Hepatocyte (in vitro differentiated cells): ENCODE measurements around the gene DUSP15. TPM values are rescaled to one million over a fixed set of nuclear protein-coding genes. Genes with fewer than 3 reads are reported as not detected.

Experiments
- DNase-seq: peaks from one replicate; pipeline ENCODE4 v3.0.0-alpha.2; 2016; ENCODE audit warnings: low spot score
- H2AFZ ChIP-seq: fragments of 200-600 bp; sonication (generic); 2 replicates; pipeline ENCODE4 v1.6.0; 2016; ENCODE audit warnings: antibody characterized with exemption, mild to moderate bottlenecking
- H3K27ac ChIP-seq: fragments of 200-600 bp; sonication (generic); 2 replicates; pipeline ENCODE4 v1.5.1; 2016; ENCODE audit warnings: mild to moderate bottlenecking
- H3K27me3 ChIP-seq: fragments of 200-600 bp; sonication (generic); 2 replicates; pipeline ENCODE4 v1.6.1; 2016
- H3K36me3 ChIP-seq: fragments of 200-600 bp; sonication (generic); replicated peaks from 2 replicates; pipeline ENCODE4 v1.5.1; 2016; ENCODE audit warnings: low read depth; ENCODE audit not compliant: insufficient read depth
- H3K4me1 ChIP-seq: fragments of 200-600 bp; sonication (generic); 2 replicates; pipeline ENCODE4 v1.5.1; 2016; ENCODE audit warnings: mild to moderate bottlenecking, moderate library complexity; ENCODE audit not compliant: insufficient read depth
- H3K4me2 ChIP-seq: fragments of 200-600 bp; sonication (generic); 2 replicates; pipeline ENCODE4 v1.6.0; 2016
- H3K4me3 ChIP-seq: fragments of 200-600 bp; sonication (generic); 2 replicates; pipeline ENCODE4 v1.5.1; 2016; ENCODE audit warnings: mild to moderate bottlenecking
- H3K79me2 ChIP-seq: fragments of 200-600 bp; sonication (generic); 2 replicates; pipeline ENCODE4 v1.6.0; 2017; ENCODE audit warnings: mild to moderate bottlenecking
- H3K9me2 ChIP-seq: fragments of 200-600 bp; sonication (generic); replicated peaks from 2 replicates; pipeline ENCODE4 v1.6.0; 2017; ENCODE audit warnings: mild to moderate bottlenecking; ENCODE audit not compliant: insufficient read depth
- H3K9me3 ChIP-seq: fragments of 200-600 bp; sonication (generic); 2 replicates; pipeline ENCODE4 v1.5.1; 2016; ENCODE audit warnings: low read depth, mild to moderate bottlenecking
- H4K20me1 ChIP-seq: fragments of 200-600 bp; sonication (generic); 2 replicates; pipeline ENCODE4 v1.6.0; 2016; ENCODE audit warnings: mild to moderate bottlenecking; ENCODE audit not compliant: insufficient read depth, poor library complexity, severe bottlenecking
- CTCF ChIP-seq: fragments of 200-600 bp; sonication (generic); IDR thresholded peaks from 2 replicates; pipeline ENCODE4 v1.5.1; 2016; ENCODE audit warnings: antibody characterized with exemption, mild to moderate bottlenecking; ENCODE audit not compliant: poor library complexity
- EZH2 ChIP-seq: fragments of 200-600 bp; sonication (generic); IDR thresholded peaks from 2 replicates; pipeline ENCODE4 v1.6.1; 2016; ENCODE audit warnings: antibody characterized with exemption, mild to moderate bottlenecking, borderline replicate concordance
- EZH2phosphoT487 ChIP-seq: fragments of 200-600 bp; sonication (generic); IDR thresholded peaks from one replicate; pipeline ENCODE4 v1.6.1; 2018; ENCODE audit warnings: antibody characterized with exemption, mild to moderate bottlenecking, low read depth, moderate library complexity; ENCODE audit not compliant: unreplicated experiment, severe bottlenecking
- WGBS: methylation state at CpG from one replicate; pipeline ENCODE4 v1.1.6; 2016; ENCODE audit warnings: low lambda C conversion rate; ENCODE audit errors: missing lambda C conversion rate; 5-methylcytosine and 5-hydroxymethylcytosine counted together
- polyA plus RNA-seq: library from polyadenylated mRNA; unstranded; fragments of >200 nt; fragmentation: Nextera tagmentation; extraction: Ambion mirVana; gene quantifications from 2 replicates; pipeline ENCODE4 v1.2.1, GENCODE V29; 2016
- total RNA-seq: library from RNA; depleted of rRNA; stranded (reverse); fragments of >200 nt; gene quantifications from 2 replicates; pipeline ENCODE4 v1.2.3, GENCODE V29; 2014

The DUSP15 gene
- total and polyA plus RNA-seq, 2 experiments from 2014 or later: 10.2 to 23.0 TPM

DNA sequence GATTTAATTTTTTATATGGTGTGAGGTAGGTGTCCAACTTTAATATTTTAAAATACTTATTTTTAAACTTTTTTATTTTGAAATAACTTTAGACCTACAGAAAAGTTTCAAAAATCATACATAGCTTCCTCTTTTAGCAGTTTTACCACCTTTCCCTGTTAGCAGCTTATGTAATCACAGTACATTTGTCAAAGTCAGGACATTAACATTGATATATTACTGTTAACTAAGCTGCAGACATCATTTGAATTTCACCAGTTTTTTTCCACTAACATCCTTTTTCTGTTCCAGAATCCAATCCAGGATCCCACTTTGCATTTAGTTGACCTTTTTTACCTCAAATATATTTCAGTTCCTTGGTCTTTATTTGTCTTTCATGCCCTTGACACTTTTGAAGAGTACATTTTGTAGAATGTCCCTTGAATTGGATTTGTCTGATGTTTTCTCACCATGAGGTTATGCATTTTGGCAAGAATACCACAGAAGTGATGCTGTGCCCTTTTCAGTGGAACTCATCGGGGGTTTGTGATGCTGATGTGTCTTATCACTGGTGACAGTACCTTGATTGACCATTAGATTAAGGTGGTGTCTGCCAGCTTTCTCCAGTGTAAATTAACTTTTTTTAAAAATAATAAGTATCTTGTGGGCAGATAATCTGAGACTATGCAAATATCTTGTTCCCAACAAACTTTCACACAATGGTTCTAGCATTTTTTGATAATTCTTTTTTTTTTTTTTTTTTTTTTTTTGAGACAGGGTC is 33.5 kb upstream of the DUSP15 start:
- H3K4me1 ChIP-seq: no peaks in the 10 kb centered on the region
- H3K4me3 ChIP-seq: no peak overlapping the region
- no peak overlapping the region for H2AFZ ChIP-seq
- H3K79me2 ChIP-seq: no peaks in the 10 kb centered on the region
- H4K20me1 ChIP-seq: no peaks in the 10 kb centered on the region
- H3K27me3 ChIP-seq: no peaks in the 10 kb centered on the region
- no peak for TF ChIP-seq EZH2phosphoT487
- no peak for TF ChIP-seq EZH2
- no peak for TF ChIP-seq CTCF
- no peaks in the 10 kb centered on the region for H3K36me3 ChIP-seq
- WGBS: 69% methylated on average over 1 of the region's 1 CpG
- H3K9me2 ChIP-seq: no peaks in the 10 kb centered on the region
- no peak overlapping the region for H3K4me2 ChIP-seq
- no peaks in the 10 kb centered on the region for H3K9me3 ChIP-seq
- no peak overlapping the region for H3K27ac ChIP-seq
- no peak for DNase-seq

- Histone ChIP-seq H3K4me2 (no peak overlapping the region), H3K9me2 (no peaks in the 10 kb centered on the region), H3K36me3 (no peaks in the 10 kb centered on the region), H3K9me3 (no peaks in the 10 kb centered on the region), H3K4me3 (no peak overlapping the region), H3K4me1 (no peaks in the 10 kb centered on the region), H3K27ac (no peak overlapping the region), H3K27me3 (no peaks in the 10 kb centered on the region), H2AFZ (no peak overlapping the region), H4K20me1 (no peaks in the 10 kb centered on the region), H3K79me2 (no peaks in the 10 kb centered on the region)
- WGBS: 90% methylated on average over 6 of the region's 6 CpGs
- no peak for DNase-seq
- TF ChIP-seq CTCF (no peak), EZH2phosphoT487 (no peak)
These were observed 31.3 kb upstream of the DUSP15 start for GRCh38 chr20:31901615-31902014.

GRCh38 chr20:31897541-31897940 is 27.2 kb upstream of the DUSP15 start:
- H3K4me1 ChIP-seq: no peaks in the 10 kb centered on the region
- H3K36me3 ChIP-seq: no peaks in the 10 kb centered on the region
- no peaks in the 10 kb centered on the region for H4K20me1 ChIP-seq
- H2AFZ ChIP-seq: no peak overlapping the region
- TF ChIP-seq EZH2: no peak
- TF ChIP-seq CTCF: no peak
- TF ChIP-seq EZH2phosphoT487: no peak
- no peaks in the 10 kb centered on the region for H3K27me3 ChIP-seq
- no peak overlapping the region for H3K4me3 ChIP-seq
- no peak overlapping the region for H3K27ac ChIP-seq
- H3K4me2 ChIP-seq: no peak overlapping the region
- 78% methylated on average over 9 of the region's 9 CpGs for WGBS
- H3K9me2 ChIP-seq: no peaks in the 10 kb centered on the region
- H3K79me2 ChIP-seq: no peaks in the 10 kb centered on the region
- no peaks in the 10 kb centered on the region for H3K9me3 ChIP-seq
- no peak for DNase-seq
